Right ventricle myocardium inferior (tissue), 1 donor: Measurements from ENCODE around the gene LMTK2. TPM values are rescaled to one million over a fixed set of nuclear protein-coding genes. Genes with fewer than 3 reads are reported as not detected.

Source experiments
- total RNA-seq: library from RNA; stranded (reverse); fragmentation: NEBNext Ultra II Directional; extraction: Animal tissue kit (Norgen Biotek cat#: 25700); gene quantifications from one replicate; pipeline ENCODE4 v1.2.1, GENCODE V29; 2021
- donor health status: DM: no; HTN: yes; CAD: no; lungs with severe emphysema.

The LMTK2 gene
- total RNA-seq, 1 donor from 2014 or later = 22.5 TPM

Other genes with a start within 250 kb of the LMTK2 start
- gene ASNS, start 234.5 kb upstream of the LMTK2 start, total RNA-seq = 6.7 TPM
- gene OCM2, start 116.7 kb upstream of the LMTK2 start, total RNA-seq = not detected
- not detected for gene BHLHA15, start 104.6 kb downstream of the LMTK2 start, total RNA-seq
- 20.9 TPM for gene TECPR1, start 145.4 kb downstream of the LMTK2 start, total RNA-seq
- gene BRI3, start 174.8 kb downstream of the LMTK2 start, total RNA-seq = 240 TPM